ENCODE measurements around the gene HSD17B1.
A peak's percentile ranks its signal among the peaks of the same experiment; 100 is the strongest.

The HSD17B1 gene

DNA sequence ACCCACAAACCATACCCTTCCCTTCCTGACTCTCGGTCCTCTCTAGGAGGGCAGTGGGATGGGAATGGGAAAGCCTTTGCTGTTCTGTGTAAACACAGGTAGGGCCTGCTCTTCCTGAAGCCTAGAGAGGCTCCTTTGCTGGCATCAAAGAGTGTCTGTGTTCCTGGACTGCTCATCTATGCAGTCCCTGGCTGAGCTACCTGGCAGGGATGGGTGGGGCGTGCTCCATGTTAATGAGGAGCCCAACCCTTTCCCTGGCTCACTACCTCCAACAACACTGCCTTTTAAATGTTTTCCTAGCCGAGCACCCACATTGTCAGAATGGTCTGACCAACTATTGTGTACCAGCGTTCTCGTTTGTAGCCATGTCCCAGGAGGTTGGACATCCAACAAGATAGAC is 43.3 kb upstream of the HSD17B1 start:
- Histone ChIP-seq H3K4me3 (ENCODE audit: low read depth, low read length) (no peak overlapping the region), H4K91ac (ENCODE audit: low read depth, low read length) (no peak overlapping the region), H3K4ac (ENCODE audit: low read depth, low read length) (no peak overlapping the region), H4K12ac (ENCODE audit: low read depth, low read length) (no peak overlapping the region), H2BK120ac (ENCODE audit: insufficient read depth, low read length, poor library complexity) (no peak overlapping the region), H4K8ac (ENCODE audit: low read depth, low read length) (no peak overlapping the region), H3K79me1 (ENCODE audit: low read length) (peaks cover 12% of the 10 kb centered on the region), H3K4me2 (ENCODE audit: low read length) (no peak overlapping the region), H3K9ac (ENCODE audit: low read length) (no peak overlapping the region), H3K79me2 (ENCODE audit: control insufficient read depth, insufficient read depth, low read length, poor library complexity) (no peaks in the 10 kb centered on the region), H3K14ac (ENCODE audit: low read length) (no peak overlapping the region), H3K9me3 (ENCODE audit: insufficient read depth, low read depth, low read length) (no peaks in the 10 kb centered on the region), H3K18ac (ENCODE audit: low read length) (no peak overlapping the region), H2BK12ac (ENCODE audit: low read length) (no peak overlapping the region), H3K27me3 (ENCODE audit: insufficient read depth, low read length) (no peaks in the 10 kb centered on the region), H2AK5ac (ENCODE audit: low read length) (no peak overlapping the region), H3K23ac (ENCODE audit: low read length) (no peak overlapping the region), H2BK5ac (ENCODE audit: low read depth, low read length, poor library complexity) (no peak overlapping the region), H3K36me3 (ENCODE audit: control insufficient read depth in 1 of 2, insufficient read depth in 2 of 2, low read length in 2 of 2) (peaks cover 30 to 35% of the 10 kb centered on the region in 2 experiments), H2AFZ (ENCODE audit: insufficient read depth, low read length, poor library complexity) (no peak overlapping the region), H3K27ac (ENCODE audit: low read depth, low read length) (no peak overlapping the region), H3K4me1 (ENCODE audit: control insufficient read depth in 1 of 2, insufficient read depth in 2 of 2, low read length in 2 of 2) (peaks cover 3 to 20% of the 10 kb centered on the region in 2 experiments)
- DNase-seq: no peak
- WGBS (ENCODE audit: extremely low coverage, insufficient coverage, insufficient read length): no CpG with 5 or more reads among the region's 5 CpGs

- no peak overlapping the region for H2BK120ac ChIP-seq (ENCODE audit: insufficient read depth, low read length, poor library complexity)
- WGBS (ENCODE audit: extremely low coverage, insufficient coverage, insufficient read length): no CpG with 5 or more reads among the region's 2 CpGs
Measured at GRCh38 chr17:42509841-42510240, 42.9 kb upstream of the HSD17B1 start.

GRCh38 chr17:42512246-42512645 is 40.5 kb upstream of the HSD17B1 start:
- Histone ChIP-seq H2BK5ac (ENCODE audit: low read depth, low read length, poor library complexity) (no peak overlapping the region), H3K4me1 (ENCODE audit: control insufficient read depth in 1 of 2, insufficient read depth in 2 of 2, low read length in 2 of 2) (peaks cover 3 to 14% of the 10 kb centered on the region in 2 experiments), H4K12ac (ENCODE audit: low read depth, low read length) (no peak overlapping the region), H3K4me2 (ENCODE audit: low read length) (no peak overlapping the region), H3K23ac (ENCODE audit: low read length) (no peak overlapping the region), H2AFZ (ENCODE audit: insufficient read depth, low read length, poor library complexity) (no peak overlapping the region), H3K79me2 (ENCODE audit: control insufficient read depth, insufficient read depth, low read length, poor library complexity) (no peaks in the 10 kb centered on the region), H3K27me3 (ENCODE audit: insufficient read depth, low read length) (no peaks in the 10 kb centered on the region), H3K9ac (ENCODE audit: low read length) (no peak overlapping the region), H2BK12ac (ENCODE audit: low read length) (no peak overlapping the region), H3K4ac (ENCODE audit: low read depth, low read length) (no peak overlapping the region), H3K27ac (ENCODE audit: low read depth, low read length) (peak overlapping the region; percentile 16), H3K4me3 (ENCODE audit: low read depth, low read length) (no peak overlapping the region), H3K18ac (ENCODE audit: low read length) (no peak overlapping the region), H3K36me3 (ENCODE audit: control insufficient read depth in 1 of 2, insufficient read depth in 2 of 2, low read length in 2 of 2) (peaks cover 35 to 44% of the 10 kb centered on the region in 2 experiments), H4K8ac (ENCODE audit: low read depth, low read length) (no peak overlapping the region), H3K79me1 (ENCODE audit: low read length) (peaks cover 9% of the 10 kb centered on the region), H2AK5ac (ENCODE audit: low read length) (no peak overlapping the region), H2BK120ac (ENCODE audit: insufficient read depth, low read length, poor library complexity) (no peak overlapping the region), H3K14ac (ENCODE audit: low read length) (no peak overlapping the region), H4K91ac (ENCODE audit: low read depth, low read length) (no peak overlapping the region), H3K9me3 (ENCODE audit: insufficient read depth, low read depth, low read length) (no peaks in the 10 kb centered on the region)
- peak in 1 of 2 donors; percentile 60 for DNase-seq
- WGBS (ENCODE audit: extremely low coverage, insufficient coverage, insufficient read length): no CpG with 5 or more reads among the region's 9 CpGs

More at GRCh38 chr17:42509841-42510240, 42.9 kb upstream of the HSD17B1 start:
- Histone ChIP-seq H2BK12ac (ENCODE audit: low read length) (no peak overlapping the region), H3K36me3 (ENCODE audit: control insufficient read depth in 1 of 2, insufficient read depth in 2 of 2, low read length in 2 of 2) (peaks cover 32 to 39% of the 10 kb centered on the region in 2 experiments), H3K23ac (ENCODE audit: low read length) (no peak overlapping the region), H3K79me2 (ENCODE audit: control insufficient read depth, insufficient read depth, low read length, poor library complexity) (no peaks in the 10 kb centered on the region), H3K9ac (ENCODE audit: low read length) (no peak overlapping the region), H3K14ac (ENCODE audit: low read length) (no peak overlapping the region), H4K12ac (ENCODE audit: low read depth, low read length) (no peak overlapping the region), H4K8ac (ENCODE audit: low read depth, low read length) (no peak overlapping the region), H3K4me1 (ENCODE audit: control insufficient read depth in 1 of 2, insufficient read depth in 2 of 2, low read length in 2 of 2) (peaks cover 3 to 20% of the 10 kb centered on the region in 2 experiments), H4K91ac (ENCODE audit: low read depth, low read length) (no peak overlapping the region), H2AK5ac (ENCODE audit: low read length) (no peak overlapping the region), H3K18ac (ENCODE audit: low read length) (no peak overlapping the region), H3K79me1 (ENCODE audit: low read length) (peaks cover 12% of the 10 kb centered on the region), H3K27ac (ENCODE audit: low read depth, low read length) (no peak overlapping the region), H3K27me3 (ENCODE audit: insufficient read depth, low read length) (no peaks in the 10 kb centered on the region), H3K9me3 (ENCODE audit: insufficient read depth, low read depth, low read length) (no peaks in the 10 kb centered on the region), H2BK5ac (ENCODE audit: low read depth, low read length, poor library complexity) (no peak overlapping the region), H3K4ac (ENCODE audit: low read depth, low read length) (no peak overlapping the region), H2AFZ (ENCODE audit: insufficient read depth, low read length, poor library complexity) (no peak overlapping the region), H3K4me3 (ENCODE audit: low read depth, low read length) (no peak overlapping the region), H3K4me2 (ENCODE audit: low read length) (no peak overlapping the region)
- no peak for DNase-seq

DNA sequence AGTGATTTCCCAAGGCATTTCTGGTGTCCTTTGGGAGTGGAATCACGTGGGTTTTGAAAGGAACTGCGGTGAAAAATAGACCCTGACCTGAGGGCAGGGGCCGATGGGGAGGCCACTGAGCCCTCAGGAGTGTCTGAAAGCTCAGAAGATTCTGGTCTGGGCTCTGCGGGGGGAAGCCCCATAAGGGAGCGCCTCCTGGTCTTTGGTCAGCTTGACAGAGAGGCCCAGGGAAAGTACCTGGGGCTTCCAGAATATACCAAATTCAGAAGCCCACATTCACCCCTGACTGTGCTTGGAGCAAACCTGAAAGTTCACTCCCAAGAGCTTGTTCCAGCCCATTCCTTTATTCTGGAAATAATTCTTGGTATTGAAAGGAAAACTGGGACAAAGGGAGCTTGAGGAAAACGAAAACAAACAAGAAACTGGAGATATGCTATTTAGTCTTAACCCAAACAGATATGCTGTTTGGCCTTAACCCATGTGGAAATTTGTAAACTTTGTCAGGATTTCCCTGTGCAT is 39.9 kb upstream of the HSD17B1 start:
- H3K9me3 ChIP-seq (ENCODE audit: insufficient read depth, low read depth, low read length): no peaks in the 10 kb centered on the region
- peaks cover 31 to 42% of the 10 kb centered on the region in 2 experiments for H3K36me3 ChIP-seq (ENCODE audit: control insufficient read depth in 1 of 2, insufficient read depth in 2 of 2, low read length in 2 of 2)
- H2AK5ac ChIP-seq (ENCODE audit: low read length): no peak overlapping the region
- H3K27ac ChIP-seq (ENCODE audit: low read depth, low read length): no peak overlapping the region
- H2BK5ac ChIP-seq (ENCODE audit: low read depth, low read length, poor library complexity): peak overlapping the region; percentile 1
- H2BK12ac ChIP-seq (ENCODE audit: low read length): no peak overlapping the region
- H4K12ac ChIP-seq (ENCODE audit: low read depth, low read length): no peak overlapping the region
- no peak overlapping the region for H3K9ac ChIP-seq (ENCODE audit: low read length)
- no peaks in the 10 kb centered on the region for H3K27me3 ChIP-seq (ENCODE audit: insufficient read depth, low read length)
- no peak overlapping the region for H4K8ac ChIP-seq (ENCODE audit: low read depth, low read length)
- H3K79me2 ChIP-seq (ENCODE audit: control insufficient read depth, insufficient read depth, low read length, poor library complexity): no peaks in the 10 kb centered on the region
- H3K4me3 ChIP-seq (ENCODE audit: low read depth, low read length): no peak overlapping the region
- H3K14ac ChIP-seq (ENCODE audit: low read length): no peak overlapping the region
- H2BK120ac ChIP-seq (ENCODE audit: insufficient read depth, low read length, poor library complexity): no peak overlapping the region
- no peak overlapping the region for H3K23ac ChIP-seq (ENCODE audit: low read length)
- peaks cover 0 to 8% of the 10 kb centered on the region in 2 experiments for H3K4me1 ChIP-seq (ENCODE audit: control insufficient read depth in 1 of 2, insufficient read depth in 2 of 2, low read length in 2 of 2)
- H3K4ac ChIP-seq (ENCODE audit: low read depth, low read length): no peak overlapping the region
- H2AFZ ChIP-seq (ENCODE audit: insufficient read depth, low read length, poor library complexity): no peak overlapping the region
- H3K4me2 ChIP-seq (ENCODE audit: low read length): no peak overlapping the region
- H3K79me1 ChIP-seq (ENCODE audit: low read length): peaks cover 4% of the 10 kb centered on the region
- no peak overlapping the region for H3K18ac ChIP-seq (ENCODE audit: low read length)
- no peak overlapping the region for H4K91ac ChIP-seq (ENCODE audit: low read depth, low read length)
- WGBS (ENCODE audit: extremely low coverage, insufficient coverage, insufficient read length): no CpG with 5 or more reads among the region's 6 CpGs
- peak; percentile 74 to 75 for DNase-seq
